ENCODE measurements around the gene USP53.

The USP53 gene

DNA sequence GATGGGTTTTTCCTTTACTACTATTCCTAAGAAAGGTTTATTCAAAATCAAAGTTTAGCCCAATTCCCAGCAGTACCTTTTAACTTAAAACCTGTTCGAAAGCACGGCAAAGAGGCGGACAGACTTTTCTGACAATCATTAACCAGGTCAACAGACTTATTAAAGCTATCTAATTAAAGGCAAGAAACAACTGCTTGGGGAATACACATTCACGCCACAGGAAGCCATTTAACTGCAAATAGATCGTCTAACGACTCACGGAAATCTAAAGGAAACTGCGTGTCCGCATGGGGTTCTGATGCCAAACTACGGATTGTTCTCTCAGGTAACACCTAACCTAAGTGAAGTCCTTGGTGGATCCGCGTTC, 663 bp upstream of the USP53 start:
- DNase-seq = no peak
- TF ChIP-seq, protein P1, sequence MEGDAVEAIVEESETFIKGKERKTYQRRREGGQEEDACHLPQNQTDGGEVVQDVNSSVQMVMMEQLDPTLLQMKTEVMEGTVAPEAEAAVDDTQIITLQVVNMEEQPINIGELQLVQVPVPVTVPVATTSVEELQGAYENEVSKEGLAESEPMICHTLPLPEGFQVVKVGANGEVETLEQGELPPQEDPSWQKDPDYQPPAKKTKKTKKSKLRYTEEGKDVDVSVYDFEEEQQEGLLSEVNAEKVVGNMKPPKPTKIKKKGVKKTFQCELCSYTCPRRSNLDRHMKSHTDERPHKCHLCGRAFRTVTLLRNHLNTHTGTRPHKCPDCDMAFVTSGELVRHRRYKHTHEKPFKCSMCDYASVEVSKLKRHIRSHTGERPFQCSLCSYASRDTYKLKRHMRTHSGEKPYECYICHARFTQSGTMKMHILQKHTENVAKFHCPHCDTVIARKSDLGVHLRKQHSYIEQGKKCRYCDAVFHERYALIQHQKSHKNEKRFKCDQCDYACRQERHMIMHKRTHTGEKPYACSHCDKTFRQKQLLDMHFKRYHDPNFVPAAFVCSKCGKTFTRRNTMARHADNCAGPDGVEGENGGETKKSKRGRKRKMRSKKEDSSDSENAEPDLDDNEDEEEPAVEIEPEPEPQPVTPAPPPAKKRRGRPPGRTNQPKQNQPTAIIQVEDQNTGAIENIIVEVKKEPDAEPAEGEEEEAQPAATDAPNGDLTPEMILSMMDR (IDR thresholded peaks at IDR 0.05) = no peak
- H3K36me3 Mint-ChIP-seq (ENCODE audit: low read depth) = peaks cover 4% of the 10 kb centered on the region
- peaks cover 30% of the 10 kb centered on the region for H3K4me1 Mint-ChIP-seq
- peak overlapping the region; percentile 99 for H3K27ac Mint-ChIP-seq
- no peaks in the 10 kb centered on the region for H3K9me3 Mint-ChIP-seq
- peak overlapping the region; percentile 98 for H3K4me3 Mint-ChIP-seq
- peaks cover 9% of the 10 kb centered on the region for H3K27me3 Mint-ChIP-seq (ENCODE audit: low read depth, poor library complexity)

DNA sequence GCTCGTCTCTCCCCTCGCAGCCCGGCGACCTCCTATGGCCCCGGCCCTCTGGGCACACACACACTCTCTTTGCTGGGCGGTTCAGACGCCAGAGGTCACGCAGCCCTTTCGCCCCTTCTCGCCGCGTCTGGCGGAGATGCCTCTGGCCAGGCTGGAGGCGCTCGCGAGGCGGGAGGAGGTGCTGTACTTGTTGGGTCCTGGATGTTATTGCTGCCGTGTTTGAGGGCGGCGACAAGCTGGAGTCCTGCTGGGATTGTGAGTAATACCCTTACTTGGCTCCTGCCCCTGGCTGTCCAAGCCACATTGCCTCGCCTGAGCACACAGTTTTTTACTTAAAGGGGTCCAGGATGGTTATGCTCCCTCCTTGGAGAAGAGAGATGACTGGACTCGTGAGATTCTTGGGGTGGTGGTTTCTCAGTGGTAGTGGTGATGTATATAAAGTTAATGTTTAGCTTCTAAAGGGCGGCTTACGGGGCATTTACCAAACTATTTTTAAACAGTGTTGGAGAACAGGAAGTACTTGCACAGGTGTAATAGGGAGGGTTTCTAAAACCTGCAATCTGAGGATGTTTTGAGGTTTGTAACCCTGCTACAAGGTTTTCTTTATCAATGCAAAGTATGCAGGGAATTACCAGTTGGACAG, 572 bp downstream of the USP53 start:
- peak overlapping the region; percentile 99 for H3K27ac Mint-ChIP-seq

DNA sequence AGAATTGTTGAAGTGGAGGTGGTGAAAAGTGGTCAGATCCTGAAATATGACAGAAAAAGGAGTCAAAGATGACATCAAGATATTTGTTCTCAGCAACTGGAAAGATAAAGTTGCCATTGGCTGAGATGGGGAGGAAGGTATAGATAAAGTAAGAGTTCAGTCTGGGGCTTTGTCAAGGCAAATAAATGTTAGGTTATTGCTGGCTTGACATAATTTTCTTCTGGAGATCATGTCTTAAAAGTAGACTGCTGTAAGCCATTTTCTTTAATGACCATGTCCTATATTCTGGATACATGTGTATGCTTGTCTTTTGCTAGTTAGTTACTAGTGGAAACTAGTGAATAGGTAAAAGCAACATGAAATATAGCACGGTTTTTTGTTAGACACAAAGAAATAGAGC, 5.6 kb downstream of the USP53 start:
- H3K9me3 Mint-ChIP-seq = peaks cover 13% of the 10 kb centered on the region
- H3K36me3 Mint-ChIP-seq (ENCODE audit: low read depth) = peaks cover 48% of the 10 kb centered on the region
- H3K27ac Mint-ChIP-seq = no peak overlapping the region
- H3K4me3 Mint-ChIP-seq = no peak overlapping the region
- H3K4me1 Mint-ChIP-seq = peaks cover 16% of the 10 kb centered on the region
- no peak for DNase-seq
- peaks cover 2% of the 10 kb centered on the region for H3K27me3 Mint-ChIP-seq (ENCODE audit: low read depth, poor library complexity)
- TF ChIP-seq, protein P1 (IDR thresholded peaks at IDR 0.05) = no peak

More for the DNA sequence above, 572 bp downstream of the USP53 start:
- Mint-ChIP-seq H3K4me1 (peaks cover 30% of the 10 kb centered on the region), H3K27me3 (ENCODE audit: low read depth, poor library complexity) (peaks cover 9% of the 10 kb centered on the region), H3K9me3 (no peaks in the 10 kb centered on the region), H3K36me3 (ENCODE audit: low read depth) (peaks cover 13% of the 10 kb centered on the region), H3K4me3 (peak overlapping the region; percentile 98)
- TF ChIP-seq, protein P1 (IDR thresholded peaks at IDR 0.05) = no peak
- peak; percentile 82 for DNase-seq

DNA sequence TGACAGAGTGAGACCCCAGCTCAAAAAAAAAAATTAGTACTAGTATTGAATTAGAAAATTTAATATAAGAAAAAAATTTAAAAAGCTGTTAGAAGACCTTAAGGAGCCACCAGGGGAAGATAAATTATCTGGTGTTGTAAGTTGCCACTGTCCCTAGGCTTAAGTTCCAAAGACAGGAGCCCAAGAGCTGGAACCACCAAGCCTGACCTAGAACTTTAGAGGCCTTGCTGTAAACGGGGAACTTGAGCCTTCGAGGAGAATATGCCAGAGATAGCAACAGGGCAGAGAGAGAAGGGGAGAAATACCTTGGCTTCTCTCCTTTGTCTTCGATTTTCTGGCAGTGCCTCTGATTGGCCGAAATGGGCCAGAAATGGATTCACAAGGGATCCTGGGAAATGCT, 8.9 kb downstream of the USP53 start:
- Mint-ChIP-seq H3K4me1 (no peaks in the 10 kb centered on the region), H3K36me3 (ENCODE audit: low read depth) (peaks cover 69% of the 10 kb centered on the region), H3K4me3 (no peak overlapping the region), H3K27me3 (ENCODE audit: low read depth, poor library complexity) (no peaks in the 10 kb centered on the region), H3K9me3 (peaks cover 30% of the 10 kb centered on the region), H3K27ac (no peak overlapping the region)
- TF ChIP-seq, protein P1 (IDR thresholded peaks at IDR 0.05) = no peak
- DNase-seq = no peak

DNA sequence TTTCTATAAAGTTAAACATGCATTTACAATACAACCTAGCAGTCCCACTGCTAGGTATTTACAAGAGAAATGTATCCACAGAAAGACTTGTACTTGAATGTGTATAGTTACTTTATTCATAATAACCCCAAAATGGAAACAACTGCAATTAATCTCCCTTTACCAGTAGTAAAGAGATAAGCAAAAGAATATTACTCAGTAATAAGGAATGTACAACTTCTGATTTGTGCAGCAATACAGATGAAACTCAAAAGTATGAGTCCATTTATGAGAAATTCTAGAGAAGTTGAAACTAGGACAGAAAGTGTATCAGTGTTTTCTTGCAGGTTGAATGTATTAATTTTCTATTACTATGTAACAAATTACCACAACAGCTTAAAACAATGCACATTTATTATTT, 15.2 kb downstream of the USP53 start:
- no peak overlapping the region for H3K27ac Mint-ChIP-seq

More for the DNA sequence above, 15.2 kb downstream of the USP53 start:
- no peak overlapping the region for H3K4me3 Mint-ChIP-seq
- DNase-seq = no peak
- H3K9me3 Mint-ChIP-seq = peaks cover 19% of the 10 kb centered on the region
- peaks cover 47% of the 10 kb centered on the region for H3K36me3 Mint-ChIP-seq (ENCODE audit: low read depth)
- H3K27me3 Mint-ChIP-seq (ENCODE audit: low read depth, poor library complexity) = no peaks in the 10 kb centered on the region
- TF ChIP-seq, protein P1 (IDR thresholded peaks at IDR 0.05) = no peak
- no peaks in the 10 kb centered on the region for H3K4me1 Mint-ChIP-seq

Measured in nephron progenitor cell (in vitro differentiated cells).